Measurements from ENCODE around the gene ATXN7L2.

Gene ATXN7L2

GRCh38 chr1:109478806-109479205 is 4.9 kb upstream of the ATXN7L2 start:
- FAIRE-seq: no peak

- FAIRE-seq: no peak
Observed at GRCh38 chr1:109479311-109479710, 4.4 kb upstream of the ATXN7L2 start.

- FAIRE-seq: no peak
Observed at GRCh38 chr1:109479901-109480300, 3.8 kb upstream of the ATXN7L2 start.

GRCh38 chr1:109481646-109482045 is 2.1 kb upstream of the ATXN7L2 start:
- no peak for FAIRE-seq

GRCh38 chr1:109482242-109482641 is 1.5 kb upstream of the ATXN7L2 start:
- no peak for FAIRE-seq

- no peak for FAIRE-seq
Observed at GRCh38 chr1:109482791-109483671, 674 bp upstream of the ATXN7L2 start.

- no peak for FAIRE-seq
Observed at GRCh38 chr1:109484519-109484975, 842 bp downstream of the ATXN7L2 start.

- no peak for FAIRE-seq
Observed at GRCh38 chr1:109485001-109485400, 1.3 kb downstream of the ATXN7L2 start.

GRCh38 chr1:109487261-109487660 is 3.6 kb downstream of the ATXN7L2 start:
- FAIRE-seq: no peak

- FAIRE-seq: no peak
Observed at GRCh38 chr1:109488201-109488600, 4.5 kb downstream of the ATXN7L2 start.

- no peak for FAIRE-seq
Observed at GRCh38 chr1:109488696-109489095, 5.0 kb downstream of the ATXN7L2 start.

GRCh38 chr1:109490029-109490933 is 6.6 kb downstream of the ATXN7L2 start:
- FAIRE-seq: no peak

- FAIRE-seq: no peak
Observed at GRCh38 chr1:109490934-109491302, 7.2 kb downstream of the ATXN7L2 start.

- no peak for FAIRE-seq
Observed at GRCh38 chr1:109491372-109491771, 7.7 kb downstream of the ATXN7L2 start.

GRCh38 chr1:109492779-109493178 is 9.1 kb downstream of the ATXN7L2 start:
- FAIRE-seq: no peak

- FAIRE-seq: no peak
Observed at GRCh38 chr1:109493227-109493626, 9.5 kb downstream of the ATXN7L2 start.

GRCh38 chr1:109493805-109494539 is 10.3 kb downstream of the ATXN7L2 start, which contains the start of gene CYB561D1:
TSS of gene CYB561D1 (plus strand) at chr1:109494094. CDS start at chr1:109494140, 46 bp downstream.
- FAIRE-seq: no peak

- FAIRE-seq: no peak
Observed at GRCh38 chr1:109495738-109496137, 12.0 kb downstream of the ATXN7L2 start.

- FAIRE-seq: no peak
Observed at GRCh38 chr1:109497449-109498160, 13.9 kb downstream of the ATXN7L2 start.

- no peak for FAIRE-seq
Observed at GRCh38 chr1:109498161-109498801, 14.6 kb downstream of the ATXN7L2 start.

- no peak for FAIRE-seq
Observed at GRCh38 chr1:109499081-109499480, 15.4 kb downstream of the ATXN7L2 start.

All from A204.1 (cell line).